Endothelial cell of umbilical vein (primary cell): ENCODE measurements around the gene NEDD9. TPM values are rescaled to one million over a fixed set of nuclear protein-coding genes. Genes with fewer than 3 reads are reported as not detected.

Experiments
- BruUV-seq: library from RNA; stranded (reverse); fragments of 400-500 nt; replicated peaks from 2 replicates; lab custom pipeline; 2021; lab: Mats Ljungman, UMichigan
- CTCF ChIA-PET: fragments of 300-600, 350-600 bp; sonication (Branson Sonifier 250); formaldehyde crosslinking; loops from one replicate; lab custom pipeline; 2021; ENCODE audit warnings: antibody characterized with exemption, inconsistent platforms; lab: Charles Lee
- POLR2A ChIA-PET: fragments of 300-600, 350-600 bp; sonication (Branson Sonifier 250); formaldehyde crosslinking; loops from one replicate; lab custom pipeline; 2021; ENCODE audit warnings: antibody characterized with exemption, inconsistent platforms; lab: Charles Lee
- DNase-seq: peaks from one replicate; pipeline ENCODE4 v3.0.0-alpha.2; 2011; ENCODE audit warnings: low read depth, low spot score
- FAIRE-seq: peaks from 2 replicates; lab custom pipeline; 2011; peaks lifted over from hg19 to GRCh38; lab: Jason Lieb, UNC
- H2AFZ ChIP-seq: 2 replicates; pipeline ENCODE4 v1.6.0; 2012; ENCODE audit warnings: low read depth, low read length, control low read depth, inconsistent platforms
- H3K27ac ChIP-seq: 2 replicates; pipeline ENCODE4 v1.5.1; 2011; ENCODE audit warnings: low read depth, mild to moderate bottlenecking, control low read depth, low read length, moderate library complexity; ENCODE audit not compliant: insufficient read depth
- H3K27me3 ChIP-seq, 2 experiments: 2 replicates each; pipeline versions ENCODE4 v1.6.0 to v1.6.1; 2011; ENCODE audit warnings: low read length in 2 of 2, mixed read lengths in 1 of 2; ENCODE audit not compliant: control insufficient read depth in 2 of 2, insufficient read depth in 2 of 2
- H3K36me3 ChIP-seq, 2 experiments: 2 replicates in 1 of 2; 3 replicates in 1 of 2; pipeline ENCODE4 v1.5.1; 2011; ENCODE audit warnings: low read length in 2 of 2, mild to moderate bottlenecking in 1 of 2, moderate library complexity in 1 of 2; ENCODE audit not compliant: control insufficient read depth in 2 of 2, insufficient read depth in 2 of 2; ENCODE audit errors: extremely low read depth in 1 of 2
- H3K4me1 ChIP-seq: 3 replicates; pipeline ENCODE4 v1.5.1; 2011; ENCODE audit warnings: mild to moderate bottlenecking, low read length; ENCODE audit not compliant: control insufficient read depth, insufficient read depth; ENCODE audit errors: extremely low read depth
- H3K4me2 ChIP-seq: 2 replicates; pipeline ENCODE4 v1.6.1; 2011; ENCODE audit warnings: low read length, control low read depth, mixed read lengths; ENCODE audit not compliant: insufficient read depth
- H3K4me3 ChIP-seq, 3 experiments: fragments of 200-600 bp in 1 of 3; sonication (generic), shearing (Covaris generic) in 1 of 3; replicated peaks in 1 of 3; 2 replicates each; pipeline ENCODE4 v1.5.1; 2011 to 2016; ENCODE audit warnings: control low read depth in 3 of 3, low read length in 3 of 3, mild to moderate bottlenecking in 2 of 3, inconsistent platforms in 1 of 3, low read depth in 1 of 3, moderate library complexity in 1 of 3; ENCODE audit not compliant: insufficient read depth in 1 of 3
- H3K79me2 ChIP-seq: 2 replicates; pipeline ENCODE4 v1.6.0; 2012; ENCODE audit warnings: low read length, inconsistent platforms; ENCODE audit not compliant: control insufficient read depth, insufficient read depth
- H3K9ac ChIP-seq: replicated peaks from 2 replicates; pipeline ENCODE3; 2011; ENCODE audit warnings: low read length, control low read depth; ENCODE audit not compliant: insufficient read depth; ENCODE audit errors: extremely low read depth
- H3K9me1 ChIP-seq: replicated peaks from 3 replicates; pipeline ENCODE4 v1.6.0; 2011; ENCODE audit warnings: mild to moderate bottlenecking, low read length; ENCODE audit not compliant: control insufficient read depth, insufficient read depth; ENCODE audit errors: extremely low read depth
- H3K9me3 ChIP-seq: replicated peaks from 2 replicates; pipeline ENCODE4 v1.5.1; 2012; ENCODE audit warnings: low read length, inconsistent platforms; ENCODE audit not compliant: control insufficient read depth, insufficient read depth
- H4K20me1 ChIP-seq: replicated peaks from 2 replicates; pipeline ENCODE3; 2011; ENCODE audit warnings: mild to moderate bottlenecking, low read length; ENCODE audit not compliant: control insufficient read depth, insufficient read depth; ENCODE audit errors: extremely low read depth
- CTCF ChIP-seq, 2 donors: IDR thresholded peaks; 1 replicate in 1 of 2; 2 replicates in 1 of 2; pipeline ENCODE4 v1.5.1; 2011; ENCODE audit warnings: low read length in 2 of 2, mild to moderate bottlenecking in 2 of 2, moderate library complexity in 2 of 2, control low read depth in 1 of 2, inconsistent platforms in 1 of 2, low read depth in 1 of 2; ENCODE audit not compliant: insufficient read depth in 1 of 2; ENCODE audit errors: extremely low read depth in 1 of 2
- EZH2 ChIP-seq: IDR thresholded peaks from 2 replicates; pipeline ENCODE4 v1.6.1; 2012; ENCODE audit warnings: borderline replicate concordance, low read depth, mild to moderate bottlenecking, moderate library complexity, low read length, inconsistent platforms; ENCODE audit not compliant: severe bottlenecking
- FOS ChIP-seq: IDR thresholded peaks from 2 replicates; pipeline ENCODE4 v1.6.1; 2011; ENCODE audit warnings: mild to moderate bottlenecking, low read length, moderate library complexity, borderline replicate concordance; ENCODE audit not compliant: insufficient read depth
- GATA2 ChIP-seq: IDR thresholded peaks from 2 replicates; pipeline ENCODE4 v1.7.0; 2011; ENCODE audit warnings: low read depth, mild to moderate bottlenecking, moderate library complexity, mixed read lengths, low read length; ENCODE audit not compliant: insufficient read length, insufficient read depth
- JUN ChIP-seq: IDR thresholded peaks from 2 replicates; pipeline ENCODE4 v1.6.1; 2011; ENCODE audit warnings: borderline replicate concordance, low read depth; ENCODE audit not compliant: insufficient read length, insufficient read depth
- MYC ChIP-seq: IDR thresholded peaks from one replicate; pipeline ENCODE4 v1.6.1; 2011; ENCODE audit warnings: mild to moderate bottlenecking, low read depth, low read length
- POLR2A ChIP-seq: IDR thresholded peaks from 2 replicates; pipeline ENCODE4 v1.6.1; 2012; ENCODE audit warnings: low read depth, mild to moderate bottlenecking, control low read depth, low read length
- dilution Hi-C: fragments of 300-500 bp; cut with MboI; formaldehyde crosslinking; loops from one replicate; pipeline ENCODE4 v1.15.0; 2019; ENCODE audit warnings: low sequenced_read_pairs; ENCODE audit not compliant: extremely low pct_ligation_motif_present
- intact Hi-C: fragments of 100-400 bp; cut with micrococcal nuclease; formaldehyde crosslinking; loops from one replicate; pipeline ENCODE4 v1.10.0; 2022
- polyA plus RNA-seq, 4 experiments: library from polyadenylated mRNA; depleted of rRNA in 3 of 4; stranded (reverse) in 3 of 4; unstranded in 1 of 4; fragments of >200 nt; gene quantifications; 2 replicates each; pipeline versions ENCODE4 v1.2.1 to v1.2.3, GENCODE V29; 2011 to 2012; ENCODE audit warnings: missing spikeins in 1 of 4
- total RNA-seq: library from RNA; stranded (reverse); gene quantifications from 2 replicates; pipeline ENCODE4 v1.2.3, GENCODE V29; 2021

NEDD9 gene
- total and polyA plus RNA-seq, 2 donors (not counting 3 experiments of a cell fraction or from before 2014, with no cell fraction given): 55.2 to 61.0 TPM

- Histone ChIP-seq H3K9ac (no peak overlapping the region), H3K36me3 (no peaks in the 10 kb centered on the region), H3K4me3 (no peak overlapping the region), H3K9me3 (no peaks in the 10 kb centered on the region), H3K4me2 (no peak overlapping the region), H3K4me1 (no peaks in the 10 kb centered on the region), H3K79me2 (no peaks in the 10 kb centered on the region), H4K20me1 (no peaks in the 10 kb centered on the region), H2AFZ (no peak overlapping the region), H3K27ac (no peak overlapping the region), H3K27me3 (no peaks in the 10 kb centered on the region), H3K9me1 (no peaks in the 10 kb centered on the region)
- ChIA-PET POLR2A (no interaction called here), CTCF (interaction anchor here (0.7 to 2.4 kb wide), 3 partner anchors 270 to 424 kb away, joined by 3 to 11 read pairs (median 3); no protein-coding TSS in a partner anchor)
- FAIRE-seq (no peak), DNase-seq (no peak)
- no TSS peak for BruUV-seq
- dilution Hi-C loops: no loop called here
- intact Hi-C loops: no loop called here
- TF ChIP-seq CTCF (IDR thresholded peaks at IDR 0.05; ENCODE audit: extremely low read depth in 1 of 2, insufficient read depth in 1 of 2, low read depth in 1 of 2, low read length in 2 of 2): no peak
- no peak for TF ChIP-seq EZH2
- no peak for TF ChIP-seq FOS
- no peak for TF ChIP-seq GATA2
- no peak for TF ChIP-seq POLR2A
- no peak for TF ChIP-seq JUN
- TF ChIP-seq MYC: no peak
Observed at GRCh38 chr6:11151488-11151887, 81.0 kb downstream of the NEDD9 start.
